H1 (cell line): ENCODE data around the gene SUGT1.

Source experiments
- BCL11A ChIP-seq, 2 experiments: IDR thresholded peaks; one replicate each; pipeline ENCODE4 v1.6.1; 2011; ENCODE audit warnings: low read depth in 2 of 2, low read length in 2 of 2, mild to moderate bottlenecking in 2 of 2
- CHD7 ChIP-seq: fragments of 300-600 bp; sonication (generic); IDR thresholded peaks from 2 replicates; pipeline ENCODE4 v1.7.1; 2012; ENCODE audit warnings: low read length, moderate library complexity, mild to moderate bottlenecking, inconsistent platforms; ENCODE audit not compliant: insufficient replicate concordance
- CTCF ChIP-seq, 3 experiments: IDR thresholded peaks; 1 replicate in 2 of 3; 2 replicates in 1 of 3; pipeline versions ENCODE4 v1.5.1 to v1.6.1; 2011; ENCODE audit warnings: low read length in 3 of 3, mild to moderate bottlenecking in 3 of 3, inconsistent platforms in 2 of 3, low read depth in 1 of 3, moderate library complexity in 1 of 3; ENCODE audit not compliant: insufficient read depth in 1 of 3; ENCODE audit errors: control extremely low read depth in 1 of 3
- EP300 ChIP-seq, 2 experiments: IDR thresholded peaks; 1 replicate in 1 of 2; 2 replicates in 1 of 2; pipeline ENCODE4 v1.6.1; 2011 to 2012; ENCODE audit warnings: low read depth in 2 of 2, low read length in 2 of 2, mild to moderate bottlenecking in 2 of 2, borderline replicate concordance in 1 of 2, inconsistent platforms in 1 of 2, moderate library complexity in 1 of 2
- EZH2 ChIP-seq: fragments of 200-600 bp; sonication (generic); IDR thresholded peaks from 2 replicates; pipeline ENCODE4 v1.7.1; 2012; ENCODE audit warnings: low read depth, mild to moderate bottlenecking, moderate library complexity, low read length, inconsistent platforms; ENCODE audit not compliant: severe bottlenecking
- HDAC2 ChIP-seq, 2 experiments: fragments of 300-600 bp in 1 of 2; sonication (generic) in 1 of 2; IDR thresholded peaks; 2 replicates each; pipeline ENCODE4 v1.6.1; 2011 to 2012; ENCODE audit warnings: low read depth in 2 of 2, low read length in 2 of 2, mild to moderate bottlenecking in 2 of 2, moderate library complexity in 2 of 2, borderline replicate concordance in 1 of 2, inconsistent platforms in 1 of 2
- MAX ChIP-seq: IDR thresholded peaks from 2 replicates; pipeline ENCODE4 v1.6.1; 2012; ENCODE audit warnings: inconsistent platforms
- POLR2A ChIP-seq, 2 experiments: IDR thresholded peaks; 1 replicate in 1 of 2; 2 replicates in 1 of 2; pipeline ENCODE4 v1.6.1; 2011; ENCODE audit warnings: low read depth in 2 of 2, low read length in 2 of 2, mild to moderate bottlenecking in 2 of 2; ENCODE audit errors: control extremely low read depth in 1 of 2
- POLR2AphosphoS5 ChIP-seq: IDR thresholded peaks from 2 replicates; pipeline ENCODE4 v1.6.1; 2011; ENCODE audit warnings: low read depth, low read length
- RAD21 ChIP-seq, 2 experiments: IDR thresholded peaks in 1 of 2; conservative IDR thresholded peaks in 1 of 2; 2 replicates each; pipeline ENCODE4 v1.6.1; 2011; ENCODE audit warnings: low read depth in 2 of 2, low read length in 2 of 2, improper control_type of control experiment in 1 of 2, inconsistent platforms in 1 of 2, mild to moderate bottlenecking in 1 of 2, moderate library complexity in 1 of 2
- RFX5 ChIP-seq: IDR thresholded peaks from 2 replicates; pipeline ENCODE4 v1.6.1; 2011; ENCODE audit warnings: low read depth, low read length, improper control_type of control experiment, borderline replicate concordance
- SIX5 ChIP-seq: IDR thresholded peaks from 2 replicates; pipeline ENCODE4 v1.6.1; 2011; ENCODE audit warnings: mild to moderate bottlenecking, low read depth, low read length
- SP2 ChIP-seq: IDR thresholded peaks from 2 replicates; pipeline ENCODE4 v1.6.1; 2012; ENCODE audit warnings: mild to moderate bottlenecking, low read length, inconsistent platforms

- TF ChIP-seq CTCF (IDR thresholded peaks at IDR 0.05; ENCODE audit: control extremely low read depth in 1 of 3, insufficient read depth in 1 of 3, low read depth in 1 of 3, low read length in 3 of 3) (no peak), SIX5 (no peak), HDAC2 (IDR thresholded peaks at IDR 0.05; ENCODE audit: borderline replicate concordance in 1 of 2, low read depth in 2 of 2, low read length in 2 of 2) (no peak), POLR2AphosphoS5 (no peak), POLR2A (IDR thresholded peaks at IDR 0.05; ENCODE audit: control extremely low read depth in 1 of 2, low read depth in 2 of 2, low read length in 2 of 2) (no peak), CHD7 (no peak), MAX (no peak), RAD21 (IDR thresholded peaks at IDR 0.05 in 1 of 2, conservative IDR thresholded peaks at IDR 0.05 in 1 of 2; ENCODE audit: low read depth in 2 of 2, low read length in 2 of 2) (no peak), SP2 (no peak), EP300 (IDR thresholded peaks at IDR 0.05; ENCODE audit: borderline replicate concordance in 1 of 2, low read depth in 2 of 2, low read length in 2 of 2) (no peak), BCL11A (IDR thresholded peaks at IDR 0.05; ENCODE audit: low read depth in 2 of 2, low read length in 2 of 2) (no peak), EZH2 (no peak), RFX5 (no peak)
Measured at GRCh38 chr13:52744842-52745375, 92.3 kb downstream of the SUGT1 start.
